Prostate gland (tissue), 2 donors: Measurements from ENCODE around the gene SYNJ2. TPM values are rescaled to one million over a fixed set of nuclear protein-coding genes. Genes with fewer than 3 reads are reported as not detected.

Source experiments
- DNase-seq: peaks from one replicate; pipeline ENCODE4 v3.0.0-alpha.2; 2019; ENCODE audit warnings: low spot score
- H3K27ac ChIP-seq, 2 donors: fragments of 200-600 bp; sonication (generic); 2 replicates each; pipeline ENCODE4 v1.5.1; 2017 to 2019
- H3K27me3 ChIP-seq: fragments of 200-600 bp; sonication (generic); replicated peaks from 2 replicates; pipeline ENCODE4 v1.5.1; 2019; ENCODE audit not compliant: insufficient read depth
- H3K36me3 ChIP-seq, 2 donors: fragments of 200-600 bp; sonication (generic); 1 replicate in 1 of 2; 2 replicates in 1 of 2; pipeline versions ENCODE4 v1.5.1 to v1.8.1; 2017 to 2019
- H3K4me1 ChIP-seq: fragments of 200-600 bp; sonication (generic); replicated peaks from 2 replicates; pipeline ENCODE4 v1.5.1; 2019
- H3K4me3 ChIP-seq, 2 donors: fragments of 200-600 bp; sonication (generic); 2 replicates each; pipeline ENCODE4 v1.5.1; 2017 to 2019
- H3K9me3 ChIP-seq: fragments of 200-600 bp; sonication (generic); 2 replicates; pipeline ENCODE4 v1.5.1; 2017
- CTCF ChIP-seq, 4 experiments: fragments of 200-600 bp in 2 of 4; fragments of 450-650 bp in 2 of 4; sonication (generic) in 2 of 4; IDR thresholded peaks; 1 replicate in 3 of 4; 2 replicates in 1 of 4; pipeline ENCODE4 v1.5.1; 2016 to 2019; ENCODE audit warnings: antibody characterized with exemption in 4 of 4, mild to moderate bottlenecking in 2 of 4, moderate library complexity in 2 of 4
- POLR2A ChIP-seq: fragments of 450-650 bp; IDR thresholded peaks from one replicate; pipeline ENCODE4 v1.6.1; 2016; ENCODE audit warnings: antibody characterized with exemption, mild to moderate bottlenecking
- POLR2AphosphoS5 ChIP-seq: sonication (generic); formaldehyde crosslinking; IDR thresholded peaks from one replicate; pipeline ENCODE4 v1.6.1; 2017; ENCODE audit warnings: antibody characterized with exemption
- WGBS: methylation state at CpG from one replicate; pipeline ENCODE4 v1.1.5; 2018; 5-methylcytosine and 5-hydroxymethylcytosine counted together
- intact Hi-C: fragments of 100-400 bp; cut with DNase I; formaldehyde crosslinking; loops from one replicate; pipeline ENCODE4 v1.14.2; 2022
- total RNA-seq, 2 donors: library from RNA; depleted of rRNA; stranded (reverse); fragments of >200 nt; gene quantifications; one replicate each; pipeline ENCODE4 v1.1.0, GENCODE V29; 2016

SYNJ2 gene
- total RNA-seq, 2 donors from 2014 or later: 19.7 to 19.9 TPM

- no peak for DNase-seq
- H3K9me3 ChIP-seq: no peaks in the 10 kb centered on the region
- WGBS: 97% methylated on average over 10 of the region's 10 CpGs
- no peak overlapping the region for H3K27ac ChIP-seq
- TF ChIP-seq POLR2AphosphoS5 (no peak), POLR2A (no peak), CTCF (IDR thresholded peaks at IDR 0.05) (no peak)
- no peaks in the 10 kb centered on the region for H3K36me3 ChIP-seq
- H3K27me3 ChIP-seq: no peaks in the 10 kb centered on the region
- no peaks in the 10 kb centered on the region for H3K4me1 ChIP-seq
- intact Hi-C loops: loop anchor here (5.0 to 10.0 kb wide), 3 partner anchors 88 to 746 kb away; partner anchors contain the start of genes SYNJ2 and TMEM242
- H3K4me3 ChIP-seq: no peak overlapping the region
These were observed 88.8 kb downstream of the SYNJ2 start for GRCh38 chr6:158070513-158070912.

GRCh38 chr6:158071121-158072082 is 89.7 kb downstream of the SYNJ2 start:
- Histone ChIP-seq H3K9me3 (no peaks in the 10 kb centered on the region), H3K4me3 (no peak overlapping the region), H3K36me3 (no peaks in the 10 kb centered on the region), H3K27ac (no peak overlapping the region), H3K27me3 (no peaks in the 10 kb centered on the region), H3K4me1 (no peaks in the 10 kb centered on the region)
- no peak for DNase-seq
- TF ChIP-seq CTCF (IDR thresholded peaks at IDR 0.05) (no peak), POLR2A (no peak), POLR2AphosphoS5 (no peak)
- WGBS: 89% methylated on average over 33 of the region's 34 CpGs
- intact Hi-C loops: loop anchor here (5.0 to 10.0 kb wide), 3 partner anchors 89 to 747 kb away; partner anchors contain the start of genes SYNJ2 and TMEM242

- Histone ChIP-seq H3K27ac (no peak overlapping the region), H3K4me3 (no peak overlapping the region), H3K9me3 (no peaks in the 10 kb centered on the region), H3K36me3 (no peaks in the 10 kb centered on the region), H3K4me1 (no peaks in the 10 kb centered on the region), H3K27me3 (no peaks in the 10 kb centered on the region)
- peak; percentile 64 for DNase-seq
- 17% methylated on average over 16 of the region's 16 CpGs for WGBS
- no peak for TF ChIP-seq POLR2A
- TF ChIP-seq POLR2AphosphoS5: peak; percentile 76
- TF ChIP-seq CTCF (IDR thresholded peaks at IDR 0.05): peak; percentile 65 to 90 (median 84)
- intact Hi-C loops: loop anchor here (5.0 to 10.0 kb wide), 3 partner anchors 90 to 747 kb away; partner anchors contain the start of genes SYNJ2 and TMEM242
These were observed 90.5 kb downstream of the SYNJ2 start for GRCh38 chr6:158072083-158072721.

GRCh38 chr6:158073776-158074175 is 92.1 kb downstream of the SYNJ2 start:
- Histone ChIP-seq H3K27me3 (no peaks in the 10 kb centered on the region), H3K27ac (no peak overlapping the region), H3K4me1 (no peaks in the 10 kb centered on the region), H3K9me3 (no peaks in the 10 kb centered on the region), H3K36me3 (no peaks in the 10 kb centered on the region), H3K4me3 (no peak overlapping the region)
- intact Hi-C loops: loop anchor here (5.0 to 10.0 kb wide), 3 partner anchors 91 to 749 kb away; partner anchors contain the start of genes SYNJ2 and TMEM242
- DNase-seq: no peak
- 53% methylated on average over 3 of the region's 3 CpGs for WGBS
- TF ChIP-seq POLR2AphosphoS5: no peak
- TF ChIP-seq POLR2A: no peak

GRCh38 chr6:158076548-158076947 is 94.9 kb downstream of the SYNJ2 start:
- no peak for TF ChIP-seq CTCF (IDR thresholded peaks at IDR 0.05)
- TF ChIP-seq POLR2AphosphoS5: no peak
- no peak for TF ChIP-seq POLR2A
- no peaks in the 10 kb centered on the region for H3K9me3 ChIP-seq
- intact Hi-C loops: loop anchor here (10.0 kb wide), 1 partner anchor 752 kb away; the partner anchor contains the start of gene TMEM242
- DNase-seq: no peak
- H3K4me1 ChIP-seq: no peaks in the 10 kb centered on the region
- WGBS: 91% methylated on average over 18 of the region's 18 CpGs
- no peak overlapping the region for H3K4me3 ChIP-seq
- no peaks in the 10 kb centered on the region for H3K27me3 ChIP-seq
- H3K36me3 ChIP-seq: no peaks in the 10 kb centered on the region
- no peak overlapping the region for H3K27ac ChIP-seq
